WTC11 (cell line): ENCODE data around the gene DGLUCY. TPM values are rescaled to one million over a fixed set of nuclear protein-coding genes. Genes with fewer than 3 reads are reported as not detected.

Experiments
- ATAC-seq: fragments of 200-7000 bp; cut with Tn5 transposase; 2 replicates; pipeline ENCODE4 v1.10.0; 2021; ENCODE audit warnings: mild to moderate bottlenecking, moderate library complexity
- CTCF ChIA-PET: fragments of 300-600 bp; sonication (Branson Sonifier 250); formaldehyde crosslinking; loops from one replicate; lab custom pipeline; 2021; ENCODE audit warnings: antibody characterized with exemption; lab: Charles Lee
- POLR2A ChIA-PET: fragments of 350-600 bp; sonication (Branson Sonifier 250); formaldehyde crosslinking; loops from one replicate; lab custom pipeline; 2021; ENCODE audit warnings: antibody characterized with exemption; lab: Charles Lee
- DNase-seq: peaks from one replicate; pipeline ENCODE4 v3.0.0; 2021; ENCODE audit warnings: low spot score
- H3K27ac Mint-ChIP-seq: 2 replicates; pipeline ENCODE4 v1.8.0; 2021; ENCODE audit warnings: mixed read lengths
- H3K27me3 Mint-ChIP-seq: 2 replicates; pipeline ENCODE4 v1.8.0; 2021; ENCODE audit warnings: low read depth, mild to moderate bottlenecking, moderate library complexity, mixed read lengths
- H3K36me3 Mint-ChIP-seq: 2 replicates; pipeline ENCODE4 v1.8.0; 2021; ENCODE audit warnings: mixed read lengths
- H3K4me1 Mint-ChIP-seq: 2 replicates; pipeline ENCODE4 v1.8.0; 2022; ENCODE audit warnings: mixed read lengths
- H3K4me3 Mint-ChIP-seq: 2 replicates; pipeline ENCODE4 v1.8.0; 2021; ENCODE audit warnings: mild to moderate bottlenecking, moderate library complexity, mixed read lengths
- H3K9me3 Mint-ChIP-seq: 2 replicates; pipeline ENCODE4 v1.8.0; 2021; ENCODE audit warnings: mixed read lengths
- AFF4 ChIP-seq: sonication (generic); formaldehyde crosslinking; IDR thresholded peaks from 2 replicates; pipeline ENCODE4 v1.8.1; 2023; ENCODE audit warnings: mild to moderate bottlenecking, missing genetic modification reagents, borderline replicate concordance
- ATF1 ChIP-seq: sonication (generic); formaldehyde crosslinking; IDR thresholded peaks from 2 replicates; pipeline ENCODE4 v1.8.1; 2023; ENCODE audit warnings: mild to moderate bottlenecking, moderate library complexity, missing genetic modification reagents
- CREB1 ChIP-seq: sonication (generic); formaldehyde crosslinking; IDR thresholded peaks from 2 replicates; pipeline ENCODE4 v1.8.0; 2023; ENCODE audit warnings: mild to moderate bottlenecking, missing genetic modification reagents
- ETV6 ChIP-seq: sonication (generic); formaldehyde crosslinking; IDR thresholded peaks from 2 replicates; pipeline ENCODE4 v1.8.1; 2022; ENCODE audit warnings: mild to moderate bottlenecking, missing genetic modification reagents
- FOXJ3 ChIP-seq: sonication (generic); formaldehyde crosslinking; IDR thresholded peaks from 2 replicates; pipeline ENCODE4 v1.9.0; 2021; ENCODE audit warnings: missing genetic modification reagents, mild to moderate bottlenecking, borderline replicate concordance
- GRHL2 ChIP-seq: fragments of 250-450 bp; sonication (Bioruptor Pico); IDR thresholded peaks from 2 replicates; pipeline ENCODE4 v1.8.0; 2022; ENCODE audit warnings: mild to moderate bottlenecking, moderate library complexity; ENCODE audit not compliant: insufficient replicate concordance, severe bottlenecking
- MYBL2 ChIP-seq: sonication (generic); formaldehyde crosslinking; IDR thresholded peaks from 2 replicates; pipeline ENCODE4 v1.8.1; 2023; ENCODE audit warnings: mild to moderate bottlenecking, moderate library complexity, missing genetic modification reagents
- NR1H2 ChIP-seq: sonication (generic); formaldehyde crosslinking; IDR thresholded peaks from 2 replicates; pipeline ENCODE4 v1.9.0; 2021; ENCODE audit warnings: mild to moderate bottlenecking, moderate library complexity, missing genetic modification reagents
- RORB ChIP-seq: fragments of 250-450 bp; sonication (Bioruptor Pico); IDR thresholded peaks from 2 replicates; pipeline ENCODE4 v1.9.0; 2021; ENCODE audit warnings: mild to moderate bottlenecking
- ZBTB43 ChIP-seq: sonication (generic); formaldehyde crosslinking; IDR thresholded peaks from 2 replicates; pipeline ENCODE4 v1.8.1; 2023; ENCODE audit warnings: mild to moderate bottlenecking, missing genetic modification reagents
- ZNF232 ChIP-seq: sonication (generic); formaldehyde crosslinking; IDR thresholded peaks from 2 replicates; pipeline ENCODE4 v1.8.0; 2022; ENCODE audit warnings: mild to moderate bottlenecking, missing genetic modification reagents
- ZNF512 ChIP-seq: sonication (generic); formaldehyde crosslinking; IDR thresholded peaks from 2 replicates; pipeline ENCODE4 v1.8.1; 2022; ENCODE audit warnings: missing genetic modification reagents, borderline replicate concordance
- ZSCAN18 ChIP-seq: fragments of 250-450 bp; sonication (Bioruptor Pico); IDR thresholded peaks from 2 replicates; pipeline ENCODE4 v2.1.2; 2022; ENCODE audit warnings: mild to moderate bottlenecking, moderate library complexity
- total RNA-seq: library from RNA; stranded (reverse); gene quantifications from 3 replicates; pipeline ENCODE4 v1.2.3, GENCODE V29; 2021
- TF ChIP-seq, protein P1 (sequence below): fragments of 250-450 bp; sonication (Bioruptor Pico); IDR thresholded peaks from 2 replicates; pipeline ENCODE4 v1.9.0; 2021; ENCODE audit warnings: mild to moderate bottlenecking, borderline replicate concordance
- TF ChIP-seq, protein P2 (sequence below): fragments of 250-450 bp; sonication (Bioruptor Pico); IDR thresholded peaks from 2 replicates; pipeline ENCODE4 v1.9.0; 2021; ENCODE audit warnings: moderate library complexity, mild to moderate bottlenecking, inconsistent platforms, borderline replicate concordance
- TF ChIP-seq, protein P3 (sequence below): sonication (generic); formaldehyde crosslinking; IDR thresholded peaks from 2 replicates; pipeline ENCODE4 v1.8.1; 2023; ENCODE audit warnings: mild to moderate bottlenecking, missing genetic modification reagents

The DGLUCY gene
- total RNA-seq, 1 experiment from 2014 or later, result 35.4 TPM

DNA sequence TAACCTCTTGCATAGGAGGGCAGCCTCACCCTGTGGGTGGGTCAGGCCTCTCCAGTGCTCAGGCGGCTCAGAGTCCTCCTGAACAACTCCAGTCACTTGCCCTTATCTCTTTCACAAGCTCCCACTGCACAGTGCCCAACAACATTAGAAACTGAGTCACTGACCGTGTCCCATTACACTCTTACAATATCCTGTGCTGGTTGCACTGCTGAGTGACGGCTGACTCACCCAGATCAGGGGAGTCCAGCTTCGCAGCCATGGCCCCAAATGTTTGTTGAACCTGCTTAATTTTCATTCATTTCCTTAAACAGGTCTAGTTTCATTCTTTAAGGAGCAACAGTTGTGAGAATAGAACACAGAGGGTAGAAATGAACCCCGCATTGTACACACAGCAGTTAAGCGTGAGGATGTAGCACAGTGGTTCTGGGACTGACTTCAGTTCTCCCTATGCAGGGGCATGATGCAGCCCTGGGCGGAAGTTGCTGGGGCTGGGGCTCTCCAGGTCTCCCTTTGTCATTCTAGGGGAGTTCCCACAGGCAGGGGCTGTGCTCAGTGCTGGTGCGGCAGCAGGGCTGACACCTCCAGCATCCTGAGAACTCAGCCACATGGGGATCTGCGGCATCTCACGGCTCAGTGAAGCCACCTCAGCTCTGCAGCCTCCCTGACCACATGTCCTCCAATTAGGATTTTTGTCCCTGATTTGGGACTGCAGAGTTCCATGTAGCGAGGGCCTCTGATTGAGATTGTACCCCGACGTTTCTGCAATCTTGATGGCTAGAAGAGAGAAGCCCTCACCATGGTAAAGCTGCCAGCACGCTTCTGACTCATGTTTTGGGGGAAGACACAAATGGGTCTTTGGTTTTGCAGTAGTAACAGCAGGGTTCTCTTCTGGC is 114.5 kb downstream of the DGLUCY start (continued):
- TF ChIP-seq AFF4 (CRISPR knock-in tag), result no peak

DNA sequence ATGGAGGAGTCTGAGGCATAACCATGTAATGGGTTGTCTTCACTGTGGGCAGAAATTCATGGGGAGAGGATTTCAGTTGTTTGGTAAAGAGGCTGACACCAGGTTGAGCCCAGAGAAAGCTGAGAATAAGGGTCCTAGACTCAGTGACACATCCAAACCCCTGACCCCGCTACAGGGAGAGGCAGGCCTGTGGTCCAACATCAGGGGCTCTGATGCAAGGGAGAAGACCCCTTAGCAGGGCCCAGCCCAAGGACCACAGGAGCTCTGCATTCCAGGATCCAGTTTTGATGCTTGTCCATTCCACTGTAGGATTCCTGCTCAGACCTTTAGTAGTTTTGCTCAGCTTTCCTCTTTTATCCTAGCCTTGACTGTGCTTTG is 115.1 kb downstream of the DGLUCY start:
- DNase-seq (no peak), ATAC-seq (no peak)
- TF ChIP-seq ZNF512 (CRISPR knock-in tag), result no peak
- TF ChIP-seq RORB, result no peak
- no peak for TF ChIP-seq CREB1 (CRISPR knock-in tag)
- TF ChIP-seq, protein P1, sequence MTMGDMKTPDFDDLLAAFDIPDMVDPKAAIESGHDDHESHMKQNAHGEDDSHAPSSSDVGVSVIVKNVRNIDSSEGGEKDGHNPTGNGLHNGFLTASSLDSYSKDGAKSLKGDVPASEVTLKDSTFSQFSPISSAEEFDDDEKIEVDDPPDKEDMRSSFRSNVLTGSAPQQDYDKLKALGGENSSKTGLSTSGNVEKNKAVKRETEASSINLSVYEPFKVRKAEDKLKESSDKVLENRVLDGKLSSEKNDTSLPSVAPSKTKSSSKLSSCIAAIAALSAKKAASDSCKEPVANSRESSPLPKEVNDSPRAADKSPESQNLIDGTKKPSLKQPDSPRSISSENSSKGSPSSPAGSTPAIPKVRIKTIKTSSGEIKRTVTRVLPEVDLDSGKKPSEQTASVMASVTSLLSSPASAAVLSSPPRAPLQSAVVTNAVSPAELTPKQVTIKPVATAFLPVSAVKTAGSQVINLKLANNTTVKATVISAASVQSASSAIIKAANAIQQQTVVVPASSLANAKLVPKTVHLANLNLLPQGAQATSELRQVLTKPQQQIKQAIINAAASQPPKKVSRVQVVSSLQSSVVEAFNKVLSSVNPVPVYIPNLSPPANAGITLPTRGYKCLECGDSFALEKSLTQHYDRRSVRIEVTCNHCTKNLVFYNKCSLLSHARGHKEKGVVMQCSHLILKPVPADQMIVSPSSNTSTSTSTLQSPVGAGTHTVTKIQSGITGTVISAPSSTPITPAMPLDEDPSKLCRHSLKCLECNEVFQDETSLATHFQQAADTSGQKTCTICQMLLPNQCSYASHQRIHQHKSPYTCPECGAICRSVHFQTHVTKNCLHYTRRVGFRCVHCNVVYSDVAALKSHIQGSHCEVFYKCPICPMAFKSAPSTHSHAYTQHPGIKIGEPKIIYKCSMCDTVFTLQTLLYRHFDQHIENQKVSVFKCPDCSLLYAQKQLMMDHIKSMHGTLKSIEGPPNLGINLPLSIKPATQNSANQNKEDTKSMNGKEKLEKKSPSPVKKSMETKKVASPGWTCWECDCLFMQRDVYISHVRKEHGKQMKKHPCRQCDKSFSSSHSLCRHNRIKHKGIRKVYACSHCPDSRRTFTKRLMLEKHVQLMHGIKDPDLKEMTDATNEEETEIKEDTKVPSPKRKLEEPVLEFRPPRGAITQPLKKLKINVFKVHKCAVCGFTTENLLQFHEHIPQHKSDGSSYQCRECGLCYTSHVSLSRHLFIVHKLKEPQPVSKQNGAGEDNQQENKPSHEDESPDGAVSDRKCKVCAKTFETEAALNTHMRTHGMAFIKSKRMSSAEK, result no peak
- no peak for TF ChIP-seq ZBTB43 (CRISPR knock-in tag)
- no peak for TF ChIP-seq GRHL2 (CRISPR knock-in tag)
- no peak for TF ChIP-seq ETV6
- TF ChIP-seq, protein P2, sequence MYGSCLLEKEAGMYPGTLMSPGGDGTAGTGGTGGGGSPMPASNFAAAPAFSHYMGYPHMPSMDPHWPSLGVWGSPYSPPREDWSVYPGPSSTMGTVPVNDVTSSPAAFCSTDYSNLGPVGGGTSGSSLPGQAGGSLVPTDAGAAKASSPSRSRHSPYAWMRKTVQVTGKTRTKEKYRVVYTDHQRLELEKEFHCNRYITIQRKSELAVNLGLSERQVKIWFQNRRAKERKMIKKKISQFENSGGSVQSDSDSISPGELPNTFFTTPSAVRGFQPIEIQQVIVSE (CRISPR knock-in tag), result no peak
- no peak for TF ChIP-seq ZNF232
- TF ChIP-seq ATF1 (CRISPR knock-in tag), result no peak
- TF ChIP-seq ZSCAN18 (CRISPR knock-in tag), result no peak
- TF ChIP-seq FOXJ3 (CRISPR knock-in tag), result no peak
- TF ChIP-seq MYBL2 (CRISPR knock-in tag), result no peak
- TF ChIP-seq, protein P3, sequence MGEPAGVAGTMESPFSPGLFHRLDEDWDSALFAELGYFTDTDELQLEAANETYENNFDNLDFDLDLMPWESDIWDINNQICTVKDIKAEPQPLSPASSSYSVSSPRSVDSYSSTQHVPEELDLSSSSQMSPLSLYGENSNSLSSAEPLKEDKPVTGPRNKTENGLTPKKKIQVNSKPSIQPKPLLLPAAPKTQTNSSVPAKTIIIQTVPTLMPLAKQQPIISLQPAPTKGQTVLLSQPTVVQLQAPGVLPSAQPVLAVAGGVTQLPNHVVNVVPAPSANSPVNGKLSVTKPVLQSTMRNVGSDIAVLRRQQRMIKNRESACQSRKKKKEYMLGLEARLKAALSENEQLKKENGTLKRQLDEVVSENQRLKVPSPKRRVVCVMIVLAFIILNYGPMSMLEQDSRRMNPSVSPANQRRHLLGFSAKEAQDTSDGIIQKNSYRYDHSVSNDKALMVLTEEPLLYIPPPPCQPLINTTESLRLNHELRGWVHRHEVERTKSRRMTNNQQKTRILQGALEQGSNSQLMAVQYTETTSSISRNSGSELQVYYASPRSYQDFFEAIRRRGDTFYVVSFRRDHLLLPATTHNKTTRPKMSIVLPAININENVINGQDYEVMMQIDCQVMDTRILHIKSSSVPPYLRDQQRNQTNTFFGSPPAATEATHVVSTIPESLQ (CRISPR knock-in tag), result no peak
- no peak for TF ChIP-seq NR1H2 (CRISPR knock-in tag)
- CTCF ChIA-PET, result interaction anchor here (1.0 to 2.6 kb wide), 3 partner anchors 12 to 56 kb away, joined by 3 to 9 read pairs (median 5); no protein-coding TSS in a partner anchor
- Mint-ChIP-seq H3K27me3 (peaks cover 2% of the 10 kb centered on the region; the same call in 1 of the 2 replicates), H3K4me1 (peaks cover 23% of the 10 kb centered on the region), H3K36me3 (peaks cover 20% of the 10 kb centered on the region), H3K27ac (no peak overlapping the region), H3K4me3 (no peak overlapping the region), H3K9me3 (peaks cover 16% of the 10 kb centered on the region)
- POLR2A ChIA-PET, result interaction anchor here (0.6 kb wide), 1 partner anchor 26 kb away, joined by 3 read pairs; no protein-coding TSS in a partner anchor
